D341Med (cell line): ENCODE results near the gene DENND1A.

Experiments
- DNase-seq: peaks from one replicate; pipeline ENCODE4 v3.0.0; 2012; ENCODE audit warnings: low spot score

DENND1A gene

GRCh38 chr9:123814496-123814895 is 115.4 kb downstream of the DENND1A start:
- DNase-seq: no peak

GRCh38 chr9:123812984-123813383 is 116.9 kb downstream of the DENND1A start:
- DNase-seq: no peak

DNA sequence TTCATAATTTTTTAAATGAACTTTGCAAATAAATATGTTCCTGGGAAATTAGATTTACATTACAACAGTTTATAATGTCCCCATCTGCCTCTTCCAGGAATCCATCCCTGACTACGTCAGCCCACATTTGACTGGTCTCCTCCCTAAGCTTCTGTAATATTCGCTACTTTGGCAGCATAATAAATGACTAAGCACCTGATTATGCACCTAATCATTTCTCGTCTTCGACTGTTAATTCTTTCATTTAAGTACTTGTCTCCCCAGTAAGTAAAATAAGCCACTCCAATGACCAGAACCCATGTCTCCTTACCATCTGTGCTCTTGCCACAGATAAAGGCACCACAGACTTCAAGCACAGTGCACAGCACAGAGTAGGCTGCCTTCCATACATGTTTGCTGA is 122.7 kb downstream of the DENND1A start:
- peak; percentile 51 for DNase-seq

GRCh38 chr9:123806829-123807228 is 123.1 kb downstream of the DENND1A start:
- no peak for DNase-seq

GRCh38 chr9:123798195-123798594 is 131.7 kb downstream of the DENND1A start:
- DNase-seq: no peak

DNA sequence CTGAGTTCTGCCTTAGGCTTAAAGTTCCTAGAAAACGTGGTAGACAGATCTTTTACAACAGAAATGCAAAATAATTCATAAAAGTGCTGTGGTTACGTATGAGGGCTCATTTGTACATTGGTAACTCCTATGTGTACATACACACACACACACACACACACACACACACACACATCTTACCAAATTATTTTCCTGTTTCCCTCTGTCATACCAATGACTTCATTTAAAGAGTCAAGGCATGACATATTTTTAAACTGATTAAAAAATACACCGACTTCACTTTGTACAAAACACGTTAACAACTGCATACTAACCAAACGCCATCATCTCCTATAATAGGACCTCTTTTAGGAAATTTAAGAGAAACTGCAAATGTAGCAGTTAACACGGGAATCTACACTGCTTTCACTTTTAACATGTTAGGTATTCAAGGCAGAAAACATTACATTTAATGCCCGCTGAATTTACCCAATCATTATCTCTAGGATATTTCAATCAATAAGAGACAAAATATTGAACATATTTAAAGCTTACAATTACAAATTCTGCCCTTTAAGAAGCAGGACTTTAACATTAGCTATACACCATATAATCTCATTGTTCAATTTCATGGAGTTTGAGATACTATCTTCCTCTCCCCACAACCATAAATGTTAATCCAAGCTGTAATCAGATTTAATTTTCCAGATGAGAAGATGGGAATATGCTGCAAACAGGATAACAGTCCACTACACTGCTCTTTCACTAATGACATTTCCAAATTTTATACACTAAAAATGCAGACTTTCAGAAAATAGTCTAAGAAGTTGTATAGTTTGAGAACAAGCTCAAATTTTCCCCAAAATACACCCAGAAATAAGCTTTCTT is 133.1 kb downstream of the DENND1A start:
- no peak for DNase-seq

DNA sequence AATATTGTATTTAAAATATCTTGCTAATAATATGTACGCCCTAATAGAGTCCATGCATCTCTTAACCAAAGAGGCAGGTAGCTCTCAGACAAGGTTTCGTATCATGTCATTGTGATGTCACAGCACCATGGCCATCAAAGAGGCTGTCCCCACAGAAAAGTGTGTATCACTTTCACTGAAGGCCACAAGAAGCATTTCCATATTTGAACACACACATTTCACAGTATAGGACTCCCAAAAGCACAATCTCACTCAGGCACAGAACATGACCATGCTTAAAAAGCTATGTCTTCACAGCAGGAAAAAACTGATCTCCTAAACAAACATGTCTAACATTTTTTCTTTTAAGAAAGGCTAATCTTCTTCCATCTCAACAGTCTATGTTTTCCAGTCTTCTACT is 133.8 kb downstream of the DENND1A start:
- DNase-seq: no peak

DNA sequence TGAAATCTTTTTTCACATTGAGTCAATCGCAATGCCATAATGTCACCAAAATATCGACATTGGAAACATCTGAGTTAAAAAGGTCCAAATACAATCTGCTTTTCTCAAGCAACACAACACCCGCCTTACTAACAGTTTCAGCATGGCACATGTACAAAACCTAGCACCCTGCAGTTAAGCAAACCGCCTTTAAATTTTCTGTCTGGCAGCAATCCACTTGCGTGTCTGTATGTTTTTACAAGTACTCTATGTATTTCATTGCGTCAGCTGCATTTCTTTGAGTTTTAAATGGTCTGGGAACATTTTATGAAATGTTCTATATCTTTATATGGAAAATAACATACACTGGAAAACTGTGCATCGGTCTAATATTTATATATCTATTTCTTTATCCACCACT is 134.6 kb downstream of the DENND1A start:
- no peak for DNase-seq

DNA sequence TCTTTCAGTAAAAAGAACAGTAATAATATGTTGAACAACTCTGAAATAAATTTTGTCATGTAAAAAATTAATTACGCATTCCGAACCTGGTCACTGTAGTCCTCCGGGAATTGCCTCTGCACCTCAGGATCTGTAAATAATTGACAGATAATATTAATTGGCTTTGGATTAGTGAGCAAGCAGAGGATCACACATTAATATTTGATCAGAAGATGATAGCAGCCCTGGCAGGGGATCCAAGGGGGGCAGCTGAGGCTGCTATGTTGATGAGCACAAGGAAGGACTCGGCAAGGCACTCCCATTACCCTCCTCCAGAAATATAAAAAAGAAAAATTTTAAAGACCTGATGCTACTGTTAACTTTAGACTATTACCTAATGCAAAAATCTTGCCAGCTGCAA is 137.4 kb downstream of the DENND1A start:
- DNase-seq: peak; percentile 39

GRCh38 chr9:123789554-123790292 is 140.2 kb downstream of the DENND1A start:
- no peak for DNase-seq

DNA sequence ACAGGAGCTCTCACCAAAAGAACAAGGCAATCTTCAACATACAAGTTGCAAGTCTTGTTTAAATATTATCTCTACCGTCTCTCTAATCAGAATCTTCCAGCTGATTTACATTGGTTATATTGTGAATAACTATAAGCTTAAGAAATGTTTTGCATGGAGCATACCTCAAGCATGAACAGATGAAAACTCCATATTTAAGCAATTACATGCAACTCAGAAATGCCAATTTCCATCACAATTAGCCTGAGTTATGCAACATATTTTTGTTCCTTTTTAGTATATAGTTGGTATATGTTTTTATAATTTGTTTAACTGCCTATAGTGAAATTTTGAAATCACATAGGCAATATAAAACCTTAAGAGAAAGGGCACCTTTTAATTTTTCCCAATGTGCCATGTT is 142.5 kb downstream of the DENND1A start:
- no peak for DNase-seq

- no peak for DNase-seq
Measured at GRCh38 chr9:123784518-123784917, 145.4 kb downstream of the DENND1A start.

GRCh38 chr9:123778232-123778902 is 151.6 kb downstream of the DENND1A start:
- DNase-seq: no peak

- DNase-seq: peak; percentile 37
Measured at GRCh38 chr9:123776708-123777537, 153.0 kb downstream of the DENND1A start.

DNA sequence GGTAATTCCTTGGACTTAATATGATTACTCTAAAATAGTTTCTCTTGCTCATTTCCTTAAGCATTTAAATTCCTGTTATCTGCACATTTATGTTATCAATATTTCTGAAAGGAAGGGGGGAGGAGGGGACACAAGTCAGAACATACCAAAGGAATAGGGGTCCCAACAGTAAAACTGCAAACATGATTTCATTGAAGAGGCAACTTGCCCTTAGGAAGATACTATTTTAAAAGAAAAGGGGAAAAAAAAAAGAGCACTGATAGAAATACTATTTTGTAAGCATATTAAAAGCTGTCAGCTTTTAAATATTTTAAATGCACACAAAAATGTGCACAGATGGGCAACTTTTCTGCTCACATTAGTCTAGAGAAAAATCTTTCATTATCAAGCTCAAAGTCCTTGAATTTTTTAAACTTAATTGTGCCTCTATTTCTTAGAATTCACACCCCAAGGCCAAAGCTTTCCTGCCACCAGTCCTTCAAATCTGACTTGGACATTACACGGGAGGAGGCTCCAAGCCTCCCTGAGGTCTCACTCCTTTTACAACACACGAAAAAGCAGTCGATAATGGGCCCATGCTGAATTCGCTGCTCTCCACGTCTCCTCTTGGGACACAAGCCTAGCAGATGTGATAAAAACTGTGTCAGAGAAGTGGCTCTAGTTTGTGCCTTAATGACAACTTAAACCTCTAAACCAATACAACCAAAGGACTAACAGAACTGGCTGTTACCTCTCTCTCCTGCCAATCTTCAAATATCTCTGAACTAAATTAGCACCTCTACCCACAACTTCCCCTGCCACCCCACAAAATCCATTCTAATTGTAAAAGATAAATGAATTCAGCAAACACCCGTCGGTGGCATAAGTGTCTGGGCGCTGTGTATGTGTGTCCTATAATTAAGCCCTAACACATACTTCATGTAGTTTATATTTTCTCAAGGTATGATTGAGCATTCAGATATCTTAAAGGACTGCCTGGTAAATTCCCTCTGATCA is 154.3 kb downstream of the DENND1A start:
- peak; percentile 28 for DNase-seq

DNA sequence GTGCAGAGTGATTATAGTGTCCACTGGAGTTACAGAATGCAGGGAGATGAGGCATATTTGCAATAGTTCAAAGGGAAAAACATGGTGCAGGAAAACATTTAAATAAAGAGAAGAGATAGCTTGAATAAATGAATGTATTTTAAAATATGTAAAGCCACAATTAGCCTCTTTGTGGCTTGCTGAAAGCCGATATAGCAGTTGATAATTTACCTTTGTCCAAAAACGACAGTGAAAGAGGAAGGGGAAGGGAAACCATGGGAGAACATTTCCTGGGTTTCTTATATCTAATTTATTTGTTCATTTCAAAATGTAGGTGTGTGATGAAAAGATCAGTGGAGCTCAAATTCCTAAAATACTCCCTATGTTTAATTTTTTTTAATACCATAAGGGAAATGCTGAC is 156.1 kb downstream of the DENND1A start:
- no peak for DNase-seq

GRCh38 chr9:123772967-123773366 is 157.0 kb downstream of the DENND1A start:
- no peak for DNase-seq

GRCh38 chr9:123772374-123772773 is 157.6 kb downstream of the DENND1A start:
- DNase-seq: no peak

- no peak for DNase-seq
Measured at GRCh38 chr9:123771690-123772089, 158.2 kb downstream of the DENND1A start.

GRCh38 chr9:123769719-123770118 is 160.2 kb downstream of the DENND1A start:
- DNase-seq: peak; percentile 88
